Measurements from ENCODE around the gene PRM1.

PRM1 gene

GRCh38 chr16:11253995-11254912 lies 26.9 kb downstream of the PRM1 start:
- no peak for DNase-seq (ENCODE audit: low read depth)

- DNase-seq (ENCODE audit: low read depth) = no peak
These were observed 27.8 kb downstream of the PRM1 start for GRCh38 chr16:11253009-11253994.

- no peak for DNase-seq (ENCODE audit: low read depth)
These were observed 28.6 kb downstream of the PRM1 start for GRCh38 chr16:11252482-11252931.

GRCh38 chr16:11251525-11252481 lies 29.3 kb downstream of the PRM1 start:
- DNase-seq (ENCODE audit: low read depth) = no peak

GRCh38 chr16:11250786-11251524 lies 30.2 kb downstream of the PRM1 start:
- no peak for DNase-seq (ENCODE audit: low read depth)

- DNase-seq (ENCODE audit: low read depth) = no peak
These were observed 30.9 kb downstream of the PRM1 start for GRCh38 chr16:11250091-11250785.

GRCh38 chr16:11249233-11250061 lies 31.7 kb downstream of the PRM1 start:
- no peak for DNase-seq (ENCODE audit: low read depth)

- DNase-seq (ENCODE audit: low read depth) = no peak
These were observed 33.0 kb downstream of the PRM1 start for GRCh38 chr16:11248133-11248532.

GRCh38 chr16:11245988-11246387 lies 35.1 kb downstream of the PRM1 start:
- DNase-seq (ENCODE audit: low read depth) = no peak

GRCh38 chr16:11245222-11245737 lies 35.9 kb downstream of the PRM1 start:
- DNase-seq (ENCODE audit: low read depth) = no peak

GRCh38 chr16:11242658-11243057 lies 38.5 kb downstream of the PRM1 start:
- DNase-seq (ENCODE audit: low read depth) = no peak

GRCh38 chr16:11241480-11242204 lies 39.5 kb downstream of the PRM1 start:
- no peak for DNase-seq (ENCODE audit: low read depth)

- DNase-seq (ENCODE audit: low read depth) = no peak
These were observed 40.3 kb downstream of the PRM1 start for GRCh38 chr16:11240636-11241473.

- no peak for DNase-seq (ENCODE audit: low read depth)
These were observed 41.2 kb downstream of the PRM1 start for GRCh38 chr16:11239644-11240632.

- DNase-seq (ENCODE audit: low read depth) = no peak
These were observed 42.6 kb downstream of the PRM1 start for GRCh38 chr16:11238272-11239202.

Measured in HS-27A (cell line).